Right kidney (tissue), 1 donor: ENCODE data around the gene KNDC1.
"Not testable (repeated sequence)": the region's sequence is repeated elsewhere in the genome, so short reads cannot be mapped to it uniquely, and the experiment has no call there.

ENCODE experiments used
- DNase-seq: peaks from one replicate; pipeline ENCODE4 v3.0.0-alpha.2; 2016

KNDC1 gene

GRCh38 chr10:133126431-133127290 is 33.4 kb upstream of the KNDC1 start:
- DNase-seq: no peak

- DNase-seq: no peak
Observed at GRCh38 chr10:133127291-133128125, 32.5 kb upstream of the KNDC1 start.

- DNase-seq: no peak
Observed at GRCh38 chr10:133128126-133129070, 31.6 kb upstream of the KNDC1 start.

- no peak for DNase-seq
Observed at GRCh38 chr10:133129071-133129858, 30.8 kb upstream of the KNDC1 start.

- no peak for DNase-seq
Observed at GRCh38 chr10:133129859-133130495, 30.0 kb upstream of the KNDC1 start.

- DNase-seq: no peak
Observed at GRCh38 chr10:133130602-133131001, 29.4 kb upstream of the KNDC1 start.

GRCh38 chr10:133131053-133131452 is 29.0 kb upstream of the KNDC1 start:
- no peak for DNase-seq

GRCh38 chr10:133131734-133132472 is 28.1 kb upstream of the KNDC1 start:
- peak; percentile 57 for DNase-seq

- no peak for DNase-seq
Observed at GRCh38 chr10:133132473-133133291, 27.3 kb upstream of the KNDC1 start.

- DNase-seq: no peak
Observed at GRCh38 chr10:133133471-133134231, 26.4 kb upstream of the KNDC1 start.

- no peak for DNase-seq
Observed at GRCh38 chr10:133134411-133135115, 25.5 kb upstream of the KNDC1 start.

GRCh38 chr10:133135116-133135465 is 24.9 kb upstream of the KNDC1 start:
- DNase-seq: no peak

GRCh38 chr10:133137486-133138145 is 22.4 kb upstream of the KNDC1 start:
- not testable (repeated sequence) for DNase-seq

GRCh38 chr10:133139551-133140065 is 20.4 kb upstream of the KNDC1 start:
- DNase-seq: no peak

- no peak for DNase-seq
Observed at GRCh38 chr10:133140417-133141143, 19.4 kb upstream of the KNDC1 start.
